GM18505 (cell line): ENCODE results near the gene FRY.

Experiments used
- ATAC-seq: cut with Tn5 transposase; IDR thresholded peaks from one replicate; pipeline ENCODE4 v1.9.1; 2021; ENCODE audit not compliant: unreplicated experiment
- POLR2A ChIP-seq: IDR thresholded peaks from 4 replicates; pipeline ENCODE4 v1.6.1; 2011; ENCODE audit warnings: borderline replicate concordance; ENCODE audit not compliant: insufficient read depth, insufficient read length; ENCODE audit errors: extremely low read depth

FRY gene

GRCh38 chr13:32087955-32088747 is 56.6 kb downstream of the FRY start:
- no peak for TF ChIP-seq POLR2A
- ATAC-seq: no peak

DNA sequence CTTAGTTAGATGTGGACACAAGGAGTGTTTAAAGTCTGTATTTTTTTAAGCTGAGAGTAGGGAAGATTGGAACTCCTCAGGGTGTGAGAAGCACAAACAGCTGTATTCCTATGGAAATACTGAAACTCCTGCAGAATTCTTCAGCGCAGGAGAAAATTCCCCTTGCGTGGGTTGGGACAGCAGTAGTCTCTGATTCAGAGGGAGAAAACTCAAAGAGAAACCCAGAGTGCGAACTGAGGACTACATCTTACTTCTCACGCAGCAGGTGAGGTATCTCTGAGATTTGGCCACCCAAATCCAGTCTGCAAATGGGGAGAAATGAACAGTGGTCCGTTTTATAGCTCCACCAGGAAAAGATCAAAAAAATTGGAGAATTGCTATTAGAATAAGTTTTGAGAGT is 60.9 kb downstream of the FRY start:
- no peak for ATAC-seq
- no peak for TF ChIP-seq POLR2A

DNA sequence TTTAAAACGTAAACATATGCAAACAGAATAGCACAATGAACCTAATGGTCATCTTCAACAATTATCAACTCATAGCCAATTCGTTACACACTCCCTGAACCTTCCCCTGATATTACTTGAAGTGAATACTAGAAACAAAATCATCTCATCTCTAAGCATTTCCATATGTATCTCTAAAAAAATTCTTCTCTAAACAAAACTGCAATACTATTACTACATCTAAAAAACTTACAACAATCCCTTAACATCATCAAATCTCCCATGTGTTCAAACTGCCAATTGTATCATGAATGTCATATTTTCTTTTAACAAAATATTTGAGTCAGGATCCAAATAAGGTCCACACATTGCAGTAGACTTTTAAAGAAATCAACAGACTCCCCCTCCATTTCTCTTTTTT is 61.4 kb downstream of the FRY start:
- no peak for ATAC-seq
- TF ChIP-seq POLR2A: no peak

- no peak for TF ChIP-seq POLR2A
These were observed 66.7 kb downstream of the FRY start for GRCh38 chr13:32098272-32098671.

DNA sequence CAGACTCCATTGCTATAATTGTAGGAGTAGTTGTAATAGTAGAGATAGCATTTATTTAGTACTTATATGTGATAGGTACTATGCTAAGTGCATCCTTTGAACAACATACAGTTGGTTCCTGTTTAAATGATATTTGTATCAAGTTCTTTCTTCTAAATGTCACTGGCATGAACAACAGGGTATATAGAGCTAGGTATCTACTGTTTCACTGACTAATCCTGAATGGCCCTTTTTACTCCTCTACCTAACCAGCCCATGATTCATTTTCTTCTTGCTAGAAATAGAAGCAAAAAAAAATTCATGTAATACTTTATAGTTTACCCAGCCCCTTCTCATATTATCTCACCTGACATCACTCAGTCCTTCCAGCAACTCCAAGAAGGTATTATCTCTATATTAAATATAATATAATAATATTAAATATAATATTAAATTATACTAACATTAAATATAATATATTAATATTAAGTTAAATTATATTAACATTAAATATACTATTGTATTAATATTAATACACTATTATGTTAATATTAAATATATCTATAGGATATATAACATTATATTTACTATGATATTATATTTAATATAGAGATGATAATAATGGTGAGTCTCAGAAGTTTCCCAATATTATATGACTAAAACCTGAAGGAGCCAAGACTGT is 74.2 kb downstream of the FRY start:
- TF ChIP-seq POLR2A: no peak
- no peak for ATAC-seq

More at GRCh38 chr13:32098272-32098671, 66.7 kb downstream of the FRY start:
- ATAC-seq: no peak

DNA sequence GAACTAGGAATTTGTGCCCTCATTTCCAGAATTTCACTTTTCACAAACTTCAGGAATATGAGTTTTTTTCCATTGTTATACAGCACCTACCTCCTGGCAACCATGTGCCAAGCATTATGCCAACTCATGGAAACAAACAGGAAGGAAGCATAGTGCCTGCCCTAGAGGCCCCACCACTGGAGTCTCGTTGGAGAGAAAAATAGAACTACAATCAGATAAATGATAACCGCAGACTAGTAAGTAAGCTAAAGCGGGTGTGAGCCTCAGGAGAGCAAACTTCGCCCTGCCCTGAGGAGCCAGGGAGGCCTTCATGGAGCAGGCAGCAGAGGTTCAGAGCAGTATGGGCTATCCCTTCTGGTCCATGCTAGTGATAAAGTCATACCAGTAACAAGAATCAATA is 75.9 kb downstream of the FRY start:
- ATAC-seq: no peak
- TF ChIP-seq POLR2A: no peak

DNA sequence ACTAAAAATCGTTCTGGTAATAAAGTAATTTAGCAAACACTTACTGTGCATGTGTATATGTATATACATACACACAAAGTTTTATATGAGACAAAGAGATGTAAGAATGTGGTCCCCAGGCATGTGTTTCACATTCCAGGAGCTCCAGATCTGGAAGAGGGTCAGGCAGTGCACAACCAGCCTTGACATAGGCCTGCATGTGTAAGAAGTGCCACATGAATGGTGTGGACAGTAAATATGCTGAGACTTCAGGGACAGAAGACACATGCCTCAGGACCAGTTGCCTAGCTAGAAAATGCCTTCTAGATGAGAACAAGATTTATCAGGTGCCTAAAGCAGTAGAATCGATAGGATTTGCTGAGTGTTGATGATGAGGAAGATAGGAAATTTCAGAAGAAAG is 76.4 kb downstream of the FRY start:
- ATAC-seq: no peak
- no peak for TF ChIP-seq POLR2A

GRCh38 chr13:32113532-32113931 is 82.0 kb downstream of the FRY start:
- no peak for TF ChIP-seq POLR2A
- ATAC-seq: no peak

DNA sequence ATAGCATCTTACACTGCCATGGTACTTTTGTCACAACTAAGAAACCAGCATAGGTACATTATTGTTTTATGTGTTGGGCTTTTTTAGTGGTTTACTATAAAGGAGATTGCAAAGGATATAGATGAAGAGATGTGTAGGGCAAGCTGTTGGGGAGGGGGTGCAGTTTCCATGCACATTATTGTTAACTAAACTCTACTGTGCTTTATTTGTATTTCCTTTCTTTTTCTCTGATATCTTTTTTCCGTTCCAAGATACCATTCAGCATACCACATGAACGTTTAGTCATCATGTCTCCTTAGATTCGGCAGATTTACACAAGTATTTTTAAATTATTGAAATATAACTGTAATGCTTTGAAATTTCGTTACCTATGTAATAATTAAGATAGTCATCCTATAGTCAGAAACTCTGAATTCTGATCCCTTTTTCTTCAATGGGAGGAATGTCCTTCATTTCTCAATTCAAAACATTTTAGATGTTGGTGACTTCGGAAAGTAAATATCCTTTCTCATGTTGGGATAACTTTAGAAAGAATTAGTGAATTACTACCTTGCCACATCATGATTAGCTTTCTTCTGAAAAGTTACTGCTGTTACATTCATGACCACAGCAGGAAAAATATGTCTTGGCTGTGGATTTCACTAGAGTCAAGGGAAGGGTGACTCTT is 82.8 kb downstream of the FRY start:
- no peak for ATAC-seq
- no peak for TF ChIP-seq POLR2A

GRCh38 chr13:32115066-32115465 is 83.5 kb downstream of the FRY start:
- no peak for ATAC-seq
- TF ChIP-seq POLR2A: no peak

- no peak for TF ChIP-seq POLR2A
- no peak for ATAC-seq
These were observed 84.6 kb downstream of the FRY start for GRCh38 chr13:32116210-32116609.

DNA sequence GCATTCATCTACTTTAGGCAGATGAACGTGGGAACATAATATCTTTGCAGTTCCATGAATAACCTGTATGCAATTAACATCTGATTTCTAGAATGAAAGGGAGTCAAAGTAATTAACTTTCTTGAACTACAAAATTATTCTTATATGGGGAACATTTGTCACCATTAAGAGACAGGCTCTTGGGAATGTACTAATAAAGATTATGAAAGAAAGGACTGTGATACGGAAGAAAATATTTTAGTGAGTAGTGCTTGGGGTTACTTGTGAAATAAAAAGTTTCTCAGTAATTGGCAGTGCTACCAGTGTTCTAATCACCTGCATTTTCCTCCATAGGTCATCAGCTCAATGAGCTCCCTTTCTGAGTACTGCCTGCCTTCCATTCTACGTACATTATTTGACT is 85.4 kb downstream of the FRY start:
- TF ChIP-seq POLR2A: no peak
- ATAC-seq: no peak

DNA sequence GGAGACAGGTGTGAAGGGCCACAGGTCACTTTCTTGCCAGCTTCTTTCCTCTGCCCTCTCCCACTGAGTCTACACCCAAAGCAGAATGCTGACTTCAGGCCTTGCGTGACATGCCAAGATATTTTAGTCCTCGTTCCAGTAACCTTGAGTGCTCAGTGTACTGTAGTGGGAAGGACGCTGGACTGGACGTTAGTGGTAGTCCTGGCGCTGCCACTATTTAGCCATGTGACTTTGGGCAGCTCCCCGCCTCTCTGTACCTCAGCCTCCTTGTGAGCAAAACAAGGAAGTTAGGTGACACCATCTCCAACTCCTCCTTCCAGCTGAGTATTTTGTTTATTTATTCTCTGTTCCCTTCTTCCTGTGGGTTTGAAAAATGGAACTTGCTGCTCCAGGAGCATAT is 86.1 kb downstream of the FRY start:
- no peak for TF ChIP-seq POLR2A
- no peak for ATAC-seq

- TF ChIP-seq POLR2A: no peak
- ATAC-seq: no peak
These were observed 89.7 kb downstream of the FRY start for GRCh38 chr13:32121316-32121715.

GRCh38 chr13:32124743-32125142 is 93.2 kb downstream of the FRY start:
- no peak for ATAC-seq
- no peak for TF ChIP-seq POLR2A

DNA sequence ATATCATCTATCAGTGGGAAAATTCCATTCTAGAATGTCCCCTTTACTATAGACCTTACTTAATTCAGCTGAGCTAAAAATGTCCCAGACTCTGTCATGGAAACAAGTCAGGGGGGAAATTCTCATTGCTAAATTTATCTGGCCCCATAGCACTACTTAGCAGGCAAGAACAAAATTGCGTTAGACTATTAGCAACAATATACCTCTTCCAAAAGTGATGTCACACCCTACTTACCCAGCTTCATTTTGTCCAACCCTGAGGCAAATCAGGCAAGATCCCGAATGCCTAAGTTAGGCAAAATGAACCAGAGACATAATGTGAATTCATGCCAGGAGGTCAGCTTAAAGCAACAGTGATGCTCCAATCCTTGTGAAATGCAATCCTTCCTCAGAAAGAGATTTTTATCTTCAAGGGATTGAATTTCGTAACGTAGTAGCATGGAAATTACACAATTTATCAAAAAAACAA is 93.7 kb downstream of the FRY start:
- no peak for ATAC-seq
- no peak for TF ChIP-seq POLR2A
